Stimulated activated CD8-positive, alpha-beta memory T cell treated with anti-CD3 and anti-CD28 coated beads, Interleukin-4, amount 100 ng/mL, for 1 hour (primary cell): ENCODE results near the gene OR2W3.

Source experiments
- DNase-seq, 2 donors: peaks; one replicate each; pipeline ENCODE4 v3.0.0-alpha.2; 2020; ENCODE audit warnings: low read depth in 2 of 2, low spot score in 1 of 2

Gene OR2W3

DNA sequence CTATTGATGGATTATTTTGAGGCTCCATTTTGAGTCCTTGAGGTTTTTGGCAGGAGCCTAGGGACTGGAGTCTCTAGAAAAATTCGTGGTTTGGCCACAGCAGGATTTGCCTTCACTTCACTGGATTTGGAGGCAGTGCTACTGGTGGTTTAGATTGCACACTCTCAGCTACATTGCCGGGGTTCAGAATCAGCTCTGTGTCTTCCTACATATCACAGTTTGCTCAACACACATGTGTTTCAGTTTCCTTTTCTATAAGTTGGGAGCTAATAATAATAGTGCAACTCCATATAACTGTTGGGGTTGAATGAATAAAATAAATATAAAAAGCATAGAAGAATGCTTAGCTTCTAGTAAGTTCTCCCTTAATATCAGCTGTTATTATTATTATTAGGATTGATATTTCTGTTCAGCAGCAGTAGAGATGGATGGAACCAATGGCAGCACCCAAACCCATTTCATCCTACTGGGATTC lies at the start of gene OR2W3:
Gene OR2W3 (plus strand): TSS at position 425 of the 475 bp plus-strand sequence. CDS start 0 bp downstream, at position 425.
- DNase-seq: no peak

DNA sequence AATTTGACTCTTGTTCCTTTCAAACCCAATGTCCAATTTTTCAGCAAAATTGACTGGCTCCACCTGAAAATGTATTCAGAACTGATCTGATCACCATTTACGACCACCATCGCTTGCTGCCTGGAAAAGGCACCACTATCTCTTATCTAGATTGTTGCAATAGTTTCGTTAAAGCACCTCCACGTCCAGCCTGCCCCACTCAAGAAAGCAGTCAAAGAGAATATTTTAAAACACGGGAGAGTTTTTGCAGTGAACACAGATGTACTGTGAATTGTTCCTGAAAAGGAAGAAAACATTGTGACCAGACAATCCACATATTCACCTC lies 49.7 kb upstream of the OR2W3 start:
- no peak for DNase-seq

GRCh38 chr1:247848346-247848745 lies 47.0 kb upstream of the OR2W3 start:
- no peak for DNase-seq

- DNase-seq: no peak
Observed at GRCh38 chr1:247849616-247850015, 45.8 kb upstream of the OR2W3 start.

DNA sequence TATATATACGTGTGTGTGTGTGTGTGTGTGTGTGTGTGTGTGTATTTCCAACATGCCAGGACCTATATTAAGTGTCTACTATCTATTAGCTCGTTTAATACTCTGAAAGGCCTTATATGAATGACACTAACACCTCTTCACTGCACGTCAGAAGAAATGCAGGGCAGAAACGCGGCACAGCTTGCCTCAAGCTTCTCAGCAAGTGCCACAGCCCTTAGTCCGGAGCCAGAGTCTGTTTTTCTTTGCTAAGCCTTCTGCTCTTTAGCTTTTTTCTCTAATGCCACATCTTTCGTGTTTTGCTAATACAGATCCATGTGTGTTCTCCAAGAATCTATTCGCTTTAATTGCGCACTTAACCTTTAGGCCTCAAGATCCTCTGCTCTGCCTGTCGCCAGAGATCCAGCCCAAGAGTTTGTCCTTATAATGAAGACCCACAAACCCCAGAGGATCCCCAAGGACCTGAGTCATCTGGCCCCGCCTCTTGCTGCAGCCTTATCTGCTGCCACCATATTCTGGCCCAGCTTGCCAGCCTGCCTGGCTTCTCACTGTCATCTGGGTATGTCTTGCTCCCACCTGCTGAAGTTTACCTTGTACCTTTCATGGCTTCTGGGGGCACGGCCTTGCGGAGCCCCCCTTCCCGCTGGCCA lies 40.4 kb upstream of the OR2W3 start:
- no peak for DNase-seq

GRCh38 chr1:247855911-247856310 lies 39.5 kb upstream of the OR2W3 start:
- no peak for DNase-seq

DNA sequence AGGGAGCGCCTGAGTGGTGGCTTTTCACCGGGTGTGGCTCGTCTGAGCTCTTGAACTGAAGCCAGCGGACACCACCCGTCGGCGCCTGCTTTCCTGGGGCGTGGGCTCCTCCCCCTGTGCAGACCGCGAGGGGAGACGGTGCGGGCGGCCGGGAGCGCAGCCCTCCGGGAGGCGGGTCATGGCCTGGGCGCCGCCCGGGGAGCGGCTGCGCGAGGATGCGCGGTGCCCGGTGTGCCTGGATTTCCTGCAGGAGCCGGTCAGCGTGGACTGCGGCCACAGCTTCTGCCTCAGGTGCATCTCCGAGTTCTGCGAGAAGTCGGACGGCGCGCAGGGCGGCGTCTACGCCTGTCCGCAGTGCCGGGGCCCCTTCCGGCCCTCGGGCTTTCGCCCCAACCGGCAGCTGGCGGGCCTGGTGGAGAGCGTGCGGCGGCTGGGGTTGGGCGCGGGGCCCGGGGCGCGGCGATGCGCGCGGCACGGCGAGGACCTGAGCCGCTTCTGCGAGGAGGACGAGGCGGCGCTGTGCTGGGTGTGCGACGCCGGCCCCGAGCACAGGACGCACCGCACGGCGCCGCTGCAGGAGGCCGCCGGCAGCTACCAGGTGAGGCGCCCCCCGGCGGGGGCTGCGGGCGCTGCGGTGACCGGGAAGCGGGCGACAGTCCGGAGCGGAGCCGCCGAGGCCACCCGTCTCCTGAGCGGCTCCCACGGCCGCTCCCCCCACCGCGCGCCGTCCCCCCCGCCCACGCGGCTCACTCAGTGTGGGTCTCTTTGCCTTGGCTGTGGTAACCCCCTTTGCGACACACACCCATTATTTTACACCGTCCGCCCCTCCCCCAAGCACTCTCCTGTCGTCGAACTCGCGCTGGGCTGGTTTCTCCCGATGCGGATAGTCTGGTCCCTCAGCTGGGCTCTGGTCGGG lies 38.1 kb upstream of the OR2W3 start, which contains the start of gene TRIM58:
Gene TRIM58 (plus strand): TSS at position 119 of the 916 bp plus-strand sequence. CDS start 60 bp downstream, at position 179.
- no peak for DNase-seq

- no peak for DNase-seq
Observed at GRCh38 chr1:247857985-247858619, 37.3 kb upstream of the OR2W3 start.

GRCh38 chr1:247862756-247863155 lies 32.6 kb upstream of the OR2W3 start:
- DNase-seq: no peak

- no peak for DNase-seq
Observed at GRCh38 chr1:247864644-247865043, 30.7 kb upstream of the OR2W3 start.

DNA sequence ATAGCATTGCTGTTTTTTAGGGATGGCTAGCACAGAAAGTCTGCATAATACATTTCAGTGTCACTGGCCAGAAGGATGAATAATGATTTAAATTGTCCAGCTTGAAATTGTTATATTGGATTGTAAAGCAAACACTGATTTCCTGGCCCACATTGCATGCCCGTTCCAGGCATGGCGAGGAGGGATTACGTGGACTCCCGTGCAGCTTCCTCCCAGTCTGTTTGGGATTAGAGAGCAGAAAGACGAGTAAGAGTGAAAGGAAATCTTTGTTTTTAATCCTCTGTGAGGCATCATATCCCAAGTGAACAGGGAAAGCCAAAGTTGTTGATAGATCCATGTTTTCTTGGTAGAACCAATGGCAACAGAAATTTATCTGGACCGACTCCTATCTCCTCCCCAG lies 30.0 kb upstream of the OR2W3 start:
- DNase-seq: no peak

- DNase-seq: no peak
Observed at GRCh38 chr1:247883346-247883745, 12.0 kb upstream of the OR2W3 start.

DNA sequence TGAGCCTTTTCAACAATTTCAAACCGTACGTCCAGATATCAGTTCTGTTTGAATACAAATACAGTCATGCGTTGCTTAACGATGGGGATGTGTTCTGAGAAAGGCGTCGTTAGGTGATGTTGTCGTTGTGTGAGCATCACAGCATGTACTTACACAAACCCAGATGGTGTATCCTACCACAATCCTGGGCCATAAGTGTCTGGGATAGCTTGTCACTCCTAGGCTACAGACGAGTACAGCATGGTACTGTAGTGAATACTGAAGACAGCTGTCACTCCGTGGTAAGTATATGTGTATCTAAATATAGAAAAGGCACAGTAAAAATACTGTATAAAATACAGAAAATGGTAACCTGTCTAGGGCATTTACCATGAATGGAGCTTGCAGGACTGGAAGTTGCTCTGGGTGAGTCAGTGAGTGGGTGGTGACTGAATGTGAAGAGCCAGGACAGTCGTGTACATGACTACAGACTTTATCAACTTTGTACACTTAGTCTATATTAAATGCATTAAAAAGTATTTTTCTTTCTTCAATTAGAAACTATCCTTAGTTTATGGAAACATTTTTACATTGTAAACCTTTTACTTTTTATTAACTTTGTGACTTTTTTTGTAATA lies 10.5 kb upstream of the OR2W3 start:
- no peak for DNase-seq

GRCh38 chr1:247895976-247896375 lies 589 bp downstream of the OR2W3 start:
- DNase-seq: no peak

GRCh38 chr1:247904122-247904521 lies 8.7 kb downstream of the OR2W3 start:
- DNase-seq: no peak

DNA sequence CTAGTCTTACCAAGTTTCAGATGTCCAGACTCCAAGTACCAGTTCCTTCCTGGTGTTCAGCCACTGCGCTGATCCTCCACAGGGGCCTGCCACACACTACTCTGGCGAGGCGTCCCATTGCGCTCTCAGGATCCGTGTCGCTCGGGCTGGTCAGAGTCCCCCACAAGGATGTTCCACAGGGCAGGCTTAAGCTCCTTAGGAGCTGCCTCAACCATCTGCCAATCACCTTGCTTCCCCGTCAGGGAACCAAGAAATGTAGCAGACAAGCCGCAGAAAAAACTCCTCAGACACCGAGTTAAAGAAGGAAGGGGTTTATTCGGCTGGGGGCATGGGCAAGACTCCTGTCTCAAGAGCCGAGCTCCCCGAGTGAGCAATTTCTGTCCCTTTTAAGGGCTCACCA lies 9.8 kb downstream of the OR2W3 start:
- no peak for DNase-seq

DNA sequence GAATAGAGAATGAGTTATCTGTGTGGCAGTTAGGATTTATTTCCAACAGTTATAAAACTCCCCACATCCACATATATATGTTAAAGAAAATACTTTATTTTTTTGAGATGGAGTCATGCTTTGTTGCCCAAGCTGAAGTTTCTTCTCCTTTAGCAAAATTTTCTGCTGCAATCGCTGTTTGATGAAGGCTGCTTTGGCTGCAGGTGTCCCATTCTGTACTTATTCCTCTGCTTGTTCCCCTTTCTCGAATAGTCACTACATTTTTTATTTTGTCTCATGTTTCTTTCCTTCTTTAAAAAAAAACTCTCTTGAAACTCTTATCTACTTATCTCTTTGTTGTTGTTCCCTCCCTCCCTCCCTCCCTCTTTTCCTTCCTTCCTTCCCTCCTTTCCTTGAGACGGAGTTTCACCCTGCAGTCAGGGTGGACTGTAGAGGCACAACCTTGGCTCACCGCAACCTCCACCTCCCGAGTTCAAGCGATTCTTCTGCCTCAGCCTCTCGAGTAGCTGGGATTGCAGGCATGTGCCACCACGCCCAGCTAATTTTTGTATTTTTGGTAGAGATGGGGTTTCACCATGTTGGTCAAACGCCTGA lies 10.6 kb downstream of the OR2W3 start:
- no peak for DNase-seq

- DNase-seq: no peak
Observed at GRCh38 chr1:247906504-247907047, 11.2 kb downstream of the OR2W3 start.

DNA sequence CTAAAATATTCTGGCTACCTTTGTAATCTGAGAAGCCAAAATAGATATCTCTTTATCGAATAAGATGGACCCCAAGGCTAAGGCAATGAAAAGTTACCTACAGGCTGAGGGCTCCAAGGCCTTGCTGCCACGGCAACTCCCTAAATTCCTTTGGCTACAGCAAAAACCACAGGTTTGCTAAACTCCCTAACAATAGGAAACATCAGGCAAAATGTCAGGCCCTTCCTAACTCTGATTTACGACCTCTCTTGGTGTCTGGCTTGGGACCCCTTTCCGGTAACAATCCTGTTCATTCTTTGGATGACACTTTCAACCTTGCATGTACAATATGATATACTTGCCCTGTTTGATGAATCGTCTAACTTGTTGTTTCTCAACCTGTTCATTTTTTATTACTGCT lies 13.4 kb downstream of the OR2W3 start:
- DNase-seq: no peak

GRCh38 chr1:247913786-247914185 lies 18.4 kb downstream of the OR2W3 start:
- DNase-seq: no peak
